ENCODE results near the gene SH3GL1.

DNA sequence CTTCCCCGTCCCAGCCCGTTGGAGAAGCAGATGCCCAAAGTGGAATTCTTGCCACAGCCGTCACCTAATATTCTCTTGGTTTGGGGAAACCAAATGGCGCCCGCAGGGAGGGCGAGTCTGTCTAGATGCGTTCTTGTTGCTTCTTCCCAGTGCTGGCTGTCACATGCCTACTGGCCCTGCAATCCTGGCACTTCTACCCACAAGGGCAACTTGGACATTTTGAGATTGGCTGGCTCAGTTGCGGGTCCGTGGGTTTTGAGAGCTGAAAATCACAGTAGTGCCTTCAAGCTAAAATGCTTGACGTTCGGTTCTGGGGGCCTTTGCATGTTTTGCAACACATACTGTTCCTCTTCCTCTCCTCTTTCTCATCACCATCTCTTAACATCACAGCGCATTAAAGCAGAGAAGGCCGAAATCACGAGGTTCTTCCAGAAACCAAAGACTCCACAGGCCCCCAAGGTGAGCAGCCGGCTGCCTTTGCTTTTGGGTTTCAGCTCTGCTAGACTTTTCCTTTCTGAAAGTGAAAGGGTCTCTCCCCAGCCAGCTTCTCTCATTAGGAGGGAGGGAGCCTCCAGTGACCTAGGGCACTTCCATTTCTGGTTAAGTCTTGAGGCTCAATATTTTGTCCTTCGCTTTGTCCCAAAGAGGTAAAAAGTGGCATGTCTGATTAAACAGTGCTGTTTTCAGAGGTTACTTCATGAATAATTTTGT lies 23.2 kb upstream of the SH3GL1 start:
- TF ChIP-seq LEF1 (IDR thresholded peaks at IDR 0.05; ENCODE audit: borderline replicate concordance) (no peak), BHLHE40 (IDR thresholded peaks at IDR 0.05; ENCODE audit: borderline replicate concordance) (no peak), ZNF384 (IDR thresholded peaks at IDR 0.05) (no peak), SP1 (IDR thresholded peaks at IDR 0.05) (no peak)

Measured in HEK293T (cell line).